Stimulated activated CD4-positive, alpha-beta T cell treated with anti-CD3 and anti-CD28 coated beads, Interleukin-2, amount 100 ng/mL, for 4 hours (primary cell): ENCODE measurements around the gene MEG3.

ENCODE experiments used
- DNase-seq: peaks from one replicate; pipeline ENCODE4 v3.0.0-alpha.2; 2020; ENCODE audit warnings: low read depth

Gene MEG3

GRCh38 chr14:100849115-100849781 is 23.3 kb downstream of the MEG3 start:
- DNase-seq: no peak

GRCh38 chr14:100850841-100851585 is 25.1 kb downstream of the MEG3 start:
- peak; percentile 58 for DNase-seq

GRCh38 chr14:100851586-100851916 is 25.6 kb downstream of the MEG3 start:
- no peak for DNase-seq

- no peak for DNase-seq
Observed at GRCh38 chr14:100851946-100852620, 26.2 kb downstream of the MEG3 start.

- no peak for DNase-seq
Observed at GRCh38 chr14:100854435-100854834, 28.5 kb downstream of the MEG3 start.

- DNase-seq: no peak
Observed at GRCh38 chr14:100855256-100855930, 29.5 kb downstream of the MEG3 start.

- DNase-seq: no peak
Observed at GRCh38 chr14:100856056-100856950, 30.4 kb downstream of the MEG3 start.

GRCh38 chr14:100857233-100857922 is 31.5 kb downstream of the MEG3 start:
- no peak for DNase-seq

- no peak for DNase-seq
Observed at GRCh38 chr14:100857923-100858837, 32.3 kb downstream of the MEG3 start.

GRCh38 chr14:100858838-100859220 is 32.9 kb downstream of the MEG3 start:
- DNase-seq: no peak

- DNase-seq: no peak
Observed at GRCh38 chr14:100859781-100860180, 33.9 kb downstream of the MEG3 start.

- DNase-seq: no peak
Observed at GRCh38 chr14:100860556-100861187, 34.8 kb downstream of the MEG3 start.

GRCh38 chr14:100861188-100861936 is 35.4 kb downstream of the MEG3 start:
- DNase-seq: no peak

GRCh38 chr14:100861937-100862247 is 36.0 kb downstream of the MEG3 start:
- no peak for DNase-seq

- DNase-seq: no peak
Observed at GRCh38 chr14:100862277-100862676, 36.4 kb downstream of the MEG3 start.

GRCh38 chr14:100862793-100863192 is 36.9 kb downstream of the MEG3 start:
- DNase-seq: no peak

GRCh38 chr14:100864206-100864605 is 38.3 kb downstream of the MEG3 start:
- no peak for DNase-seq

- no peak for DNase-seq
Observed at GRCh38 chr14:100864960-100865681, 39.2 kb downstream of the MEG3 start.
